CD14-positive monocyte (primary cell): Measurements from ENCODE around the gene AKAP3. TPM values are rescaled to one million over a fixed set of nuclear protein-coding genes. Genes with fewer than 3 reads are reported as not detected.

ENCODE experiments used
- DNase-seq, 3 donors: peaks; one replicate each; pipeline ENCODE4 v3.0.0-alpha.2; 2011 to 2022
- H2AFZ ChIP-seq: 2 replicates; pipeline ENCODE4 v1.6.0; 2012; ENCODE audit warnings: mild to moderate bottlenecking, low read depth, low read length, inconsistent platforms; ENCODE audit not compliant: insufficient read depth, poor library complexity, severe bottlenecking
- H3K27ac ChIP-seq, 2 donors: 1 replicate in 1 of 2; 2 replicates in 1 of 2; pipeline ENCODE4 v1.5.1; 2012 to 2013; ENCODE audit warnings: low read length in 2 of 2, control low read depth in 1 of 2, inconsistent platforms in 1 of 2, low read depth in 1 of 2, mild to moderate bottlenecking in 1 of 2
- H3K27me3 ChIP-seq, 2 donors: one replicate each; pipeline versions ENCODE4 v1.6.0 to v1.6.1; 2011 to 2013; ENCODE audit warnings: low read length in 2 of 2; ENCODE audit not compliant: control insufficient read depth in 2 of 2, insufficient read depth in 2 of 2
- H3K36me3 ChIP-seq, 2 donors: replicated peaks in 1 of 2; 1 replicate in 1 of 2; 2 replicates in 1 of 2; pipeline versions ENCODE4 v1.5.1 to v1.6.1; 2012 to 2013; ENCODE audit warnings: low read length in 2 of 2, control low read depth in 1 of 2, inconsistent platforms in 1 of 2, mild to moderate bottlenecking in 1 of 2; ENCODE audit not compliant: insufficient read depth in 2 of 2, control insufficient read depth in 1 of 2
- H3K4me1 ChIP-seq, 2 donors: 1 replicate in 1 of 2; 2 replicates in 1 of 2; pipeline versions ENCODE4 v1.5.1 to v1.6.1; 2012 to 2013; ENCODE audit warnings: low read length in 2 of 2, control low read depth in 1 of 2, inconsistent platforms in 1 of 2, mild to moderate bottlenecking in 1 of 2, moderate library complexity in 1 of 2; ENCODE audit not compliant: insufficient read depth in 2 of 2, control insufficient read depth in 1 of 2
- H3K4me2 ChIP-seq: replicated peaks from 2 replicates; pipeline ENCODE3; 2012; ENCODE audit warnings: low read length, moderate library complexity, mild to moderate bottlenecking; ENCODE audit not compliant: poor library complexity, severe bottlenecking; ENCODE audit errors: extremely low read depth
- H3K4me3 ChIP-seq, 3 experiments: fragments of 200-600 bp in 1 of 3; sonication (generic) in 1 of 3; replicated peaks in 1 of 3; 1 replicate in 2 of 3; 2 replicates in 1 of 3; pipeline ENCODE4 v1.5.1; 2011 to 2013; ENCODE audit warnings: low read length in 3 of 3, mild to moderate bottlenecking in 3 of 3, control low read depth in 2 of 3, low read depth in 2 of 3, inconsistent platforms in 1 of 3, moderate library complexity in 1 of 3
- H3K79me2 ChIP-seq: 2 replicates; pipeline ENCODE4 v1.6.0; 2012; ENCODE audit warnings: mild to moderate bottlenecking, control low read depth, inconsistent platforms, low read length, moderate library complexity; ENCODE audit not compliant: insufficient read depth
- H3K9ac ChIP-seq: 2 replicates; pipeline ENCODE4 v1.6.0; 2017; ENCODE audit warnings: low read length, mild to moderate bottlenecking; ENCODE audit not compliant: insufficient read depth, poor library complexity, severe bottlenecking
- H3K9me3 ChIP-seq, 2 donors: replicated peaks in 1 of 2; 1 replicate in 1 of 2; 2 replicates in 1 of 2; pipeline versions ENCODE4 v1.5.1 to v1.6.1; 2012 to 2013; ENCODE audit warnings: low read length in 2 of 2, control low read depth in 1 of 2; ENCODE audit not compliant: control insufficient read depth in 1 of 2, insufficient read depth in 1 of 2
- H4K20me1 ChIP-seq: 2 replicates; pipeline ENCODE4 v1.6.0; 2012; ENCODE audit warnings: mild to moderate bottlenecking, low read length, control low read depth, moderate library complexity; ENCODE audit not compliant: insufficient read depth
- H3K27ac Mint-ChIP-seq, 7 donors: one replicate each; pipeline ENCODE4 v1.8.0; 2020; ENCODE audit warnings: mild to moderate bottlenecking in 7 of 7, mixed read lengths in 7 of 7, moderate library complexity in 6 of 7, inconsistent platforms in 2 of 7
- H3K27me3 Mint-ChIP-seq, 3 donors: one replicate each; pipeline ENCODE4 v1.8.0; 2021 to 2022; ENCODE audit warnings: low read depth in 3 of 3, mild to moderate bottlenecking in 3 of 3, mixed read lengths in 3 of 3, moderate library complexity in 3 of 3, inconsistent platforms in 1 of 3
- H3K36me3 Mint-ChIP-seq, 2 donors: one replicate each; pipeline ENCODE4 v1.8.0; 2020; ENCODE audit warnings: mixed read lengths in 2 of 2, inconsistent platforms in 1 of 2, mild to moderate bottlenecking in 1 of 2
- H3K4me1 Mint-ChIP-seq: one replicate; pipeline ENCODE4 v1.8.0; 2020; ENCODE audit warnings: mild to moderate bottlenecking, mixed read lengths
- H3K4me3 Mint-ChIP-seq, 2 donors: one replicate each; pipeline ENCODE4 v1.8.0; 2020; ENCODE audit warnings: mild to moderate bottlenecking in 2 of 2, mixed read lengths in 2 of 2, moderate library complexity in 1 of 2
- H3K9me3 Mint-ChIP-seq, 7 donors: one replicate each; pipeline ENCODE4 v1.8.0; 2020 to 2022; ENCODE audit warnings: mixed read lengths in 7 of 7, mild to moderate bottlenecking in 6 of 7, moderate library complexity in 6 of 7, inconsistent platforms in 2 of 7
- WGBS: methylation state at CpG from one replicate; pipeline ENCODE4 v1.1.5; 2013; ENCODE audit warnings: missing lambda C conversion rate; ENCODE audit not compliant: insufficient coverage; 5-methylcytosine and 5-hydroxymethylcytosine counted together
- intact Hi-C, 2 donors: fragments of 100-400 bp; cut with micrococcal nuclease; formaldehyde crosslinking; loops; one replicate each; pipeline versions ENCODE4 v1.15.0 to v1.15.1; 2023
- polyA plus RNA-seq, 3 donors: library from polyadenylated mRNA; depleted of rRNA in 1 of 3; unstranded in 2 of 3; stranded (reverse) in 1 of 3; fragments of 300-500 nt in 2 of 3; fragments of >200 nt in 1 of 3; fragmentation: Illumina TruSeq in 2 of 3; gene quantifications; 1 replicate in 2 of 3; 2 replicates in 1 of 3; pipeline ENCODE4 v1.2.3, GENCODE V29; 2012 to 2021
- TF ChIP-seq, protein P1 (sequence below): fragments of 200-600 bp; IDR thresholded peaks from one replicate; pipeline ENCODE4 v1.8.0; 2022; ENCODE audit warnings: antibody characterized with exemption, mild to moderate bottlenecking

The AKAP3 gene
- polyA plus RNA-seq, 3 donors: 0.08 TPM; not detected in 2

DNA sequence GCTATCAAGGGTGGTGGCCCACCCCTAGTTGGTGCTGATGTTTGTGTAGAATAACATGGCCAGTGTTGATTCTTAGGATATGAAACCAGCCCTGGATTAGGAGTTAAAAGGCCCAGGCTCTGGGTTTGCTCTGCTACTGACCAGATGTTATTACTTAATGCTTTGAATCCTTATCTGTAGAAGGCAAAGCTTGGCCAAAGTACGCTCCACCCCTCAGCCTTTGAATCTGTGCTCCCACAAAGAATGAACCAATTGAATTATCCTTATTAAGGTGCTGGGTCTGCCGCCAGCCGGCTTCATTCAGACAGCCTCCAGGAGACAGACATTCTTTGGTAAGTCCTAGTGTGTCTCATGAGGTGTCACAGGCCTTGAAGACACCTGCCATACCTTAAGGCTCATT is 41.8 kb downstream of the AKAP3 start:
- peaks cover 2 to 8% of the 10 kb centered on the region in 2 donors for H3K4me1 ChIP-seq
- no peak overlapping the region for H3K4me3 ChIP-seq
- H4K20me1 ChIP-seq: no peaks in the 10 kb centered on the region
- Mint-ChIP-seq H3K27me3 (peaks cover 6 to 8% (median 7%) of the 10 kb centered on the region in 3 donors), H3K4me1 (peaks cover 9% of the 10 kb centered on the region), H3K27ac (no peak overlapping the region), H3K9me3 (no peaks in the 10 kb centered on the region), H3K36me3 (peaks cover 24 to 30% of the 10 kb centered on the region in 2 donors), H3K4me3 (no peak overlapping the region)
- H2AFZ ChIP-seq: no peak overlapping the region
- no peak overlapping the region for H3K4me2 ChIP-seq
- H3K27ac ChIP-seq: no peak overlapping the region
- TF ChIP-seq, protein P1, sequence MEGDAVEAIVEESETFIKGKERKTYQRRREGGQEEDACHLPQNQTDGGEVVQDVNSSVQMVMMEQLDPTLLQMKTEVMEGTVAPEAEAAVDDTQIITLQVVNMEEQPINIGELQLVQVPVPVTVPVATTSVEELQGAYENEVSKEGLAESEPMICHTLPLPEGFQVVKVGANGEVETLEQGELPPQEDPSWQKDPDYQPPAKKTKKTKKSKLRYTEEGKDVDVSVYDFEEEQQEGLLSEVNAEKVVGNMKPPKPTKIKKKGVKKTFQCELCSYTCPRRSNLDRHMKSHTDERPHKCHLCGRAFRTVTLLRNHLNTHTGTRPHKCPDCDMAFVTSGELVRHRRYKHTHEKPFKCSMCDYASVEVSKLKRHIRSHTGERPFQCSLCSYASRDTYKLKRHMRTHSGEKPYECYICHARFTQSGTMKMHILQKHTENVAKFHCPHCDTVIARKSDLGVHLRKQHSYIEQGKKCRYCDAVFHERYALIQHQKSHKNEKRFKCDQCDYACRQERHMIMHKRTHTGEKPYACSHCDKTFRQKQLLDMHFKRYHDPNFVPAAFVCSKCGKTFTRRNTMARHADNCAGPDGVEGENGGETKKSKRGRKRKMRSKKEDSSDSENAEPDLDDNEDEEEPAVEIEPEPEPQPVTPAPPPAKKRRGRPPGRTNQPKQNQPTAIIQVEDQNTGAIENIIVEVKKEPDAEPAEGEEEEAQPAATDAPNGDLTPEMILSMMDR: no peak
- WGBS: 100% methylated on average over 2 of the region's 3 CpGs
- H3K79me2 ChIP-seq: peaks cover 19% of the 10 kb centered on the region
- H3K9ac ChIP-seq: no peak overlapping the region
- no peaks in the 10 kb centered on the region for H3K27me3 ChIP-seq
- peaks cover 15 to 34% of the 10 kb centered on the region in 2 donors for H3K36me3 ChIP-seq
- H3K9me3 ChIP-seq: no peaks in the 10 kb centered on the region
- intact Hi-C loops: no loop called here
- DNase-seq: no peak

GRCh38 chr12:4604684-4605193 is 44.1 kb downstream of the AKAP3 start:
- H3K4me3 Mint-ChIP-seq: peak overlapping the region; percentile 99 to 100
- H3K4me3 ChIP-seq: peak overlapping the region; percentile 66 to 94 (median 76)
- peaks cover 9% of the 10 kb centered on the region for H3K4me1 Mint-ChIP-seq
- H3K9me3 ChIP-seq: no peaks in the 10 kb centered on the region
- peak overlapping the region; percentile 74 for H3K9ac ChIP-seq
- peaks cover 19% of the 10 kb centered on the region for H3K79me2 ChIP-seq
- TF ChIP-seq, protein P1: peak; percentile 99
- H3K27ac ChIP-seq: peak overlapping the region in 1 of 2 donors; percentile 73
- peaks cover 10 to 12% of the 10 kb centered on the region in 2 donors for H3K36me3 Mint-ChIP-seq
- peak overlapping the region; percentile 81 for H3K4me2 ChIP-seq
- peak overlapping the region; percentile 96 for H2AFZ ChIP-seq
- peak overlapping the region; percentile 65 to 91 (median 81) for H3K27ac Mint-ChIP-seq
- 0% methylated on average over 14 of the region's 25 CpGs for WGBS
- peak; percentile 61 to 72 (median 71) for DNase-seq
- peaks cover 6 to 8% (median 7%) of the 10 kb centered on the region in 3 donors for H3K27me3 Mint-ChIP-seq
- H3K36me3 ChIP-seq: peaks cover 0 to 13% of the 10 kb centered on the region in 2 donors
- no peaks in the 10 kb centered on the region for H4K20me1 ChIP-seq
- peaks cover 2 to 8% of the 10 kb centered on the region in 2 donors for H3K4me1 ChIP-seq
- intact Hi-C loops: no loop called here
- H3K27me3 ChIP-seq: no peaks in the 10 kb centered on the region
- no peaks in the 10 kb centered on the region for H3K9me3 Mint-ChIP-seq
